Gastroesophageal sphincter (tissue), 4 donors: ENCODE results near the gene TOB1. TPM values are rescaled to one million over a fixed set of nuclear protein-coding genes. Genes with fewer than 3 reads are reported as not detected.

Source experiments
- ATAC-seq: fragments of 150-250 bp; one replicate; pipeline ENCODE4 v1.9.1; 2016; ENCODE audit warnings: mild to moderate bottlenecking, moderate library complexity
- H3K27ac ChIP-seq, 4 donors: fragments of 200-600 bp; sonication (generic) in 3 of 4; 1 replicate in 3 of 4; 2 replicates in 1 of 4; pipeline ENCODE4 v1.5.1; 2016 to 2019
- H3K27me3 ChIP-seq: fragments of 200-600 bp; sonication (generic); one replicate; pipeline ENCODE4 v1.5.1; 2019
- H3K36me3 ChIP-seq, 2 donors: fragments of 200-600 bp; sonication (generic); one replicate each; pipeline ENCODE4 v1.5.1; 2019; ENCODE audit warnings: control low read depth in 1 of 2
- H3K4me1 ChIP-seq, 3 donors: fragments of 200-600 bp; sonication (generic); 1 replicate in 2 of 3; 2 replicates in 1 of 3; pipeline ENCODE4 v1.5.1; 2016 to 2019; ENCODE audit warnings: control low read depth in 2 of 3
- H3K4me3 ChIP-seq, 2 donors: fragments of 200-600 bp; sonication (generic); one replicate each; pipeline ENCODE4 v1.5.1; 2019; ENCODE audit warnings: mild to moderate bottlenecking in 1 of 2, moderate library complexity in 1 of 2
- H3K9me3 ChIP-seq, 3 donors: fragments of 200-600 bp; sonication (generic); one replicate each; pipeline ENCODE4 v1.5.1; 2017 to 2019; ENCODE audit warnings: control low read depth in 2 of 3
- EP300 ChIP-seq: sonication (generic); formaldehyde crosslinking; IDR thresholded peaks from one replicate; pipeline ENCODE4 v1.6.1; 2017; ENCODE audit warnings: antibody characterized with exemption, mild to moderate bottlenecking
- POLR2A ChIP-seq, 2 donors: fragments of 450-650 bp; IDR thresholded peaks; one replicate each; pipeline ENCODE4 v1.6.1; 2017; ENCODE audit warnings: antibody characterized with exemption in 2 of 2, mild to moderate bottlenecking in 2 of 2, moderate library complexity in 1 of 2
- POLR2AphosphoS5 ChIP-seq: sonication (generic); formaldehyde crosslinking; IDR thresholded peaks from one replicate; pipeline ENCODE4 v1.6.1; 2017; ENCODE audit warnings: antibody characterized with exemption
- WGBS, 2 donors: methylation state at CpG; one replicate each; pipeline ENCODE4 v1.1.5; 2018; ENCODE audit warnings: low coverage in 1 of 2; 5-methylcytosine and 5-hydroxymethylcytosine counted together
- total RNA-seq, 4 donors: library from RNA; depleted of rRNA; stranded (reverse); fragments of >200 nt; gene quantifications; one replicate each; pipeline ENCODE4 v1.1.0, GENCODE V29; 2016
- TF ChIP-seq, protein P1 (sequence below), 4 experiments: fragments of 200-600 bp in 2 of 4; fragments of 450-650 bp in 2 of 4; sonication (generic) in 1 of 4; IDR thresholded peaks; one replicate each; pipeline ENCODE4 v1.5.1; 2017 to 2019; ENCODE audit warnings: antibody characterized with exemption in 4 of 4, mild to moderate bottlenecking in 2 of 4, moderate library complexity in 2 of 4

The TOB1 gene
- total RNA-seq, 4 donors from 2014 or later: 27.8 to 47.2 (median 29.6) TPM

DNA sequence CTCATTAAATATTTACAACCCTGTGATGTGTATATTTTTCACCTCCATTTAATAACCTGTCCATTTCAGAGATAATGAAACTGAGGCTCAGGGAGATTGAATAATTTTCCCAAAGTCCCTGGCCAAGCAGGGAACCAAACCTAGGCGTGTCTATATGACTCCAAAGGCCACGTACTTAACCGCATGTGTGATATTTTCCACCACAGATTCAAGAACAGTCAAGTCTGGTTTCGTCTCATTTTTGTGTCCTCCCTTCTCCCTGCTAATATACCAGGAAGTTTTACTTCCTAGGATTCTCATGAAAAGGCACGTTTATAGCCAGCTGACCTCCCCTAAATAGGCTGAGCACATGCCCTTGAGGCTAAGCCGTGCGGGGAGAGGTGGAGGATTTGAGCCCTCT is 15.5 kb downstream of the TOB1 start:
- no peaks in the 10 kb centered on the region for H3K27me3 ChIP-seq
- H3K27ac ChIP-seq: no peak overlapping the region
- H3K36me3 ChIP-seq: no peaks in the 10 kb centered on the region
- TF ChIP-seq, protein P1, sequence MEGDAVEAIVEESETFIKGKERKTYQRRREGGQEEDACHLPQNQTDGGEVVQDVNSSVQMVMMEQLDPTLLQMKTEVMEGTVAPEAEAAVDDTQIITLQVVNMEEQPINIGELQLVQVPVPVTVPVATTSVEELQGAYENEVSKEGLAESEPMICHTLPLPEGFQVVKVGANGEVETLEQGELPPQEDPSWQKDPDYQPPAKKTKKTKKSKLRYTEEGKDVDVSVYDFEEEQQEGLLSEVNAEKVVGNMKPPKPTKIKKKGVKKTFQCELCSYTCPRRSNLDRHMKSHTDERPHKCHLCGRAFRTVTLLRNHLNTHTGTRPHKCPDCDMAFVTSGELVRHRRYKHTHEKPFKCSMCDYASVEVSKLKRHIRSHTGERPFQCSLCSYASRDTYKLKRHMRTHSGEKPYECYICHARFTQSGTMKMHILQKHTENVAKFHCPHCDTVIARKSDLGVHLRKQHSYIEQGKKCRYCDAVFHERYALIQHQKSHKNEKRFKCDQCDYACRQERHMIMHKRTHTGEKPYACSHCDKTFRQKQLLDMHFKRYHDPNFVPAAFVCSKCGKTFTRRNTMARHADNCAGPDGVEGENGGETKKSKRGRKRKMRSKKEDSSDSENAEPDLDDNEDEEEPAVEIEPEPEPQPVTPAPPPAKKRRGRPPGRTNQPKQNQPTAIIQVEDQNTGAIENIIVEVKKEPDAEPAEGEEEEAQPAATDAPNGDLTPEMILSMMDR (IDR thresholded peaks at IDR 0.05): no peak
- TF ChIP-seq POLR2A (IDR thresholded peaks at IDR 0.05) (no peak), EP300 (no peak), POLR2AphosphoS5 (no peak)
- peaks cover 0 to 24% (median 0%) of the 10 kb centered on the region in 3 donors for H3K4me1 ChIP-seq
- ATAC-seq: no peak
- H3K9me3 ChIP-seq: no peaks in the 10 kb centered on the region
- no peak overlapping the region for H3K4me3 ChIP-seq
- 61 to 88% methylated on average over 7 of the region's 7 CpGs for WGBS, 2 donors

DNA sequence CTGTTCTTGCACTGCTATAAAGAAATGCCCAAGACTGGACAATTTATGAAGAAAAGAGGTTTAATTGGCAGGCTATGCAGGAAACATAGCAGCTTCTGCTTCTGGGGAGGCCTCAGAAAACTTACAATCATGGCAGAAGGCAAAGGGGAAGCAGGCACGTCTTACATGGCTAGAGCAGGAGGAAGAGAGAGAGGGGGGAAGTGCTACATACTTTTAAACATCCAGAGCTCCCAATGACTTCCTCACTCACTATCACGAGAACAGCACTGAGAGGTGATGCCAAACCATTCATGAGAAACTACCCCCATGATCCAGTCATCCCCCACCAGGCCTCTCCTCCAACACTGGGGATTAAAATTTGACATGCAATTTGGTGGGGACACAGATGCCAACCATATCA is 17.4 kb downstream of the TOB1 start:
- WGBS, 2 donors: 54 to 56% methylated on average over 2 of the region's 2 CpGs

DNA sequence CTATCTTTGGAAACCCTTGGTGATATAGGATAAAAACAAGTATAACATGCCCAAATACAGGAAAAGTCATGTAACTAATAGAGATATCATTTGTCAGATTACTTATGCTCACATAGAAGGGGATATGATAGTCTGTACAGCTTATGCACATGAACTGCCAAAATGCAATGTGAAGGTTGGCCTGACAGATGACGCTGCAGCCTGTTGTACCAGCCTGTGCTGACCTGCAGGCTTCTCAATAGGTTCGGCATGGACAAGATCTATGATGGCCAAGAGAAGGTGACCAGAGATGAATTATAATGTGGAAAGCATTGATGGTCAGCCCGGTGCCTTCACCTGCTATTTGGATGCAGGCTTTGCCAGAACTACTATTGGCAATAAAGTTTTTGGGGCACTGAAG is 18.1 kb downstream of the TOB1 start:
- ATAC-seq: no peak
- no peak for TF ChIP-seq EP300
- no peak for TF ChIP-seq POLR2AphosphoS5
- TF ChIP-seq, protein P1 (IDR thresholded peaks at IDR 0.05): no peak
- TF ChIP-seq POLR2A (IDR thresholded peaks at IDR 0.05): no peak
- Histone ChIP-seq H3K27ac (no peak overlapping the region), H3K9me3 (no peaks in the 10 kb centered on the region), H3K27me3 (no peaks in the 10 kb centered on the region), H3K4me1 (peaks cover 0 to 16% (median 0%) of the 10 kb centered on the region in 3 donors), H3K4me3 (no peak overlapping the region), H3K36me3 (no peaks in the 10 kb centered on the region)
- 83 to 94% methylated on average over 2 of the region's 3 CpGs for WGBS, 2 donors

More for the DNA sequence above, 17.4 kb downstream of the TOB1 start:
- no peaks in the 10 kb centered on the region for H3K9me3 ChIP-seq
- no peak overlapping the region for H3K27ac ChIP-seq
- H3K27me3 ChIP-seq: no peaks in the 10 kb centered on the region
- H3K4me1 ChIP-seq: peaks cover 0 to 22% (median 0%) of the 10 kb centered on the region in 3 donors
- ATAC-seq: no peak
- no peak overlapping the region for H3K4me3 ChIP-seq
- H3K36me3 ChIP-seq: no peaks in the 10 kb centered on the region
- TF ChIP-seq POLR2A (IDR thresholded peaks at IDR 0.05) (no peak), POLR2AphosphoS5 (no peak), EP300 (no peak)
- TF ChIP-seq, protein P1 (IDR thresholded peaks at IDR 0.05): no peak

DNA sequence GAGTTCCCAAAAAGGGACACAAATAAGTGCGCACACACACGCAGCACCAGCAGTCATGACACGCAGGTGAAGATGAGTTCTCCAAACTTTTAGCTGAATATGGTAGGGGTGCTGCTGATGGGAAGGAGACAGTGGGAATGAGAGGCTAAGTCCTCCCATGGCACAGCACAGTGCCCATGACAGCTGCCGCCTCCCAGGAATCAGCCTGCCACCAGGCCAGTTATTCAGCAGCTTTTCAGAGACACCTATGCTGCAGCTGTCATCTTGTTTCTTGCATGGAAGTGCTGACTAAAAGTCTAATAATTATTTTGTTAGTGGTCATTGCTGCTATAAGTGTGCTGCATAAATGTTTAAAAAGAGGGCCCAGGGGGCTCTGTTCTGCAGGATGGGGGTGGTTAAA is 18.6 kb downstream of the TOB1 start:
- H3K36me3 ChIP-seq: no peaks in the 10 kb centered on the region

More for the DNA sequence above, 18.6 kb downstream of the TOB1 start:
- Histone ChIP-seq H3K9me3 (no peaks in the 10 kb centered on the region), H3K27me3 (no peaks in the 10 kb centered on the region), H3K27ac (no peak overlapping the region), H3K4me1 (peaks cover 0 to 12% (median 0%) of the 10 kb centered on the region in 3 donors), H3K4me3 (no peak overlapping the region)
- TF ChIP-seq POLR2A (IDR thresholded peaks at IDR 0.05): no peak
- no peak for TF ChIP-seq EP300
- TF ChIP-seq, protein P1 (IDR thresholded peaks at IDR 0.05): no peak
- TF ChIP-seq POLR2AphosphoS5: no peak
- no peak for ATAC-seq
- 92% methylated on average over 2 of the region's 4 CpGs; no CpG with 5 or more reads in 1 of the 2 donors for WGBS, 2 donors
